K562 (cell line): ENCODE data around the gene CSTB. TPM values are rescaled to one million over a fixed set of nuclear protein-coding genes. Genes with fewer than 3 reads are reported as not detected.

Experiments
- CBFA2T3 ChIP-seq: fragments of 450-650 bp; IDR thresholded peaks from 2 replicates; pipeline ENCODE4 v1.6.1; 2017
- EGR1 ChIP-seq: fragments of 450-650 bp; conservative IDR thresholded peaks from 2 replicates; pipeline ENCODE4 v1.6.1; 2017; ENCODE audit warnings: mild to moderate bottlenecking
- FOXJ2 ChIP-seq: fragments of 200-800 bp; sonication (Bioruptor generic); IDR thresholded peaks from 2 replicates; pipeline ENCODE4 v1.6.1; 2016; ENCODE audit warnings: missing genetic modification characterization, missing compliant biosample characterization
- KHSRP ChIP-seq: fragments of 450-650 bp; IDR thresholded peaks from 2 replicates; pipeline ENCODE4 v1.6.1; 2017
- L3MBTL2 ChIP-seq: fragments of 450-650 bp; IDR thresholded peaks from 2 replicates; pipeline ENCODE4 v1.6.1; 2016; ENCODE audit warnings: mild to moderate bottlenecking, moderate library complexity
- NFIC ChIP-seq: fragments of 450-650 bp; IDR thresholded peaks from 2 replicates; pipeline ENCODE4 v1.6.1; 2017; ENCODE audit warnings: mild to moderate bottlenecking, inconsistent platforms
- THRA ChIP-seq: fragments of 450-650 bp; IDR thresholded peaks from 2 replicates; pipeline ENCODE4 v1.6.1; 2017; ENCODE audit warnings: mild to moderate bottlenecking, moderate library complexity
- ZBTB7A ChIP-seq: IDR thresholded peaks from 2 replicates; pipeline ENCODE4 v1.6.1; 2011; ENCODE audit warnings: low read depth, mild to moderate bottlenecking, low read length, moderate library complexity, borderline replicate concordance; ENCODE audit not compliant: control insufficient read depth
- ZNF124 ChIP-seq: sonication (generic); formaldehyde crosslinking; IDR thresholded peaks from 2 replicates; pipeline ENCODE4 v1.8.1; 2022; ENCODE audit warnings: missing genetic modification reagents
- ZNF133 ChIP-seq: fragments of 250-450 bp; sonication (Bioruptor Pico); IDR thresholded peaks from 2 replicates; pipeline ENCODE4 v1.4.0; 2020; ENCODE audit warnings: mild to moderate bottlenecking
- ZNF212 ChIP-seq: fragments of 450-650 bp; formaldehyde crosslinking; IDR thresholded peaks from 2 replicates; pipeline ENCODE4 v1.4.0; 2020; ENCODE audit warnings: mild to moderate bottlenecking
- ZNF239 ChIP-seq: fragments of 250-450 bp; sonication (Bioruptor Pico); IDR thresholded peaks from 2 replicates; pipeline ENCODE4 v1.4.0; 2020; ENCODE audit warnings: mild to moderate bottlenecking
- ZSCAN32 ChIP-seq: fragments of 450-650 bp; formaldehyde crosslinking; IDR thresholded peaks from 2 replicates; pipeline ENCODE4 v1.4.0; 2020; ENCODE audit warnings: mild to moderate bottlenecking, moderate library complexity
- polyA plus RNA-seq, 8 experiments: library from polyadenylated mRNA; depleted of rRNA in 4 of 8; stranded (reverse) in 5 of 8; unstranded in 3 of 8; fragments of >200 nt; fragmentation: Nextera tagmentation in 2 of 8; fragmentation: Illumina TruSeq in 1 of 8; extraction: Ambion mirVana in 2 of 8; extraction: Trizol in 1 of 8; gene quantifications; 2 replicates each; pipeline versions ENCODE4 v1.2.1 to v1.2.3, GENCODE V29; 2011 to 2014; ENCODE audit warnings: inconsistent platforms in 1 of 8, missing spikeins in 1 of 8
- total RNA-seq, 7 experiments: library from RNA; depleted of rRNA in 6 of 7; stranded (reverse); fragments of >200 nt in 6 of 7; fragmentation: Illumina TruSeq in 2 of 7; extraction: Trizol in 2 of 7; gene quantifications; 2 replicates each; pipeline versions ENCODE4 v1.2.1 to v1.2.3, GENCODE V29; 2011 to 2021; ENCODE audit warnings: low replicate concordance in 1 of 7
- TF ChIP-seq, protein P1 (sequence below): fragments of 250-450 bp; sonication (Bioruptor Pico); IDR thresholded peaks from 2 replicates; pipeline ENCODE4 v1.5.0; 2021
- TF ChIP-seq, protein P2 (sequence below): sonication (generic); formaldehyde crosslinking; IDR thresholded peaks from 2 replicates; pipeline ENCODE4 v1.8.0; 2022; ENCODE audit warnings: mild to moderate bottlenecking, missing genetic modification reagents, borderline replicate concordance
- TF ChIP-seq, protein P3 (sequence below): sonication (generic); formaldehyde crosslinking; IDR thresholded peaks from 2 replicates; pipeline ENCODE4 v1.8.1; 2023; ENCODE audit warnings: mild to moderate bottlenecking, missing genetic modification reagents, moderate library complexity
- TF ChIP-seq, protein P4 (sequence below): sonication (generic); formaldehyde crosslinking; IDR thresholded peaks from 2 replicates; pipeline ENCODE4 v1.8.1; 2023; ENCODE audit warnings: missing genetic modification reagents, mild to moderate bottlenecking, borderline replicate concordance

Gene CSTB
- total and polyA plus RNA-seq, 9 of the 15 experiments (the other 6 are each of a cell fraction or from before 2014, with no cell fraction given) = 12.4 to 65.0 (median 31.7) TPM

DNA sequence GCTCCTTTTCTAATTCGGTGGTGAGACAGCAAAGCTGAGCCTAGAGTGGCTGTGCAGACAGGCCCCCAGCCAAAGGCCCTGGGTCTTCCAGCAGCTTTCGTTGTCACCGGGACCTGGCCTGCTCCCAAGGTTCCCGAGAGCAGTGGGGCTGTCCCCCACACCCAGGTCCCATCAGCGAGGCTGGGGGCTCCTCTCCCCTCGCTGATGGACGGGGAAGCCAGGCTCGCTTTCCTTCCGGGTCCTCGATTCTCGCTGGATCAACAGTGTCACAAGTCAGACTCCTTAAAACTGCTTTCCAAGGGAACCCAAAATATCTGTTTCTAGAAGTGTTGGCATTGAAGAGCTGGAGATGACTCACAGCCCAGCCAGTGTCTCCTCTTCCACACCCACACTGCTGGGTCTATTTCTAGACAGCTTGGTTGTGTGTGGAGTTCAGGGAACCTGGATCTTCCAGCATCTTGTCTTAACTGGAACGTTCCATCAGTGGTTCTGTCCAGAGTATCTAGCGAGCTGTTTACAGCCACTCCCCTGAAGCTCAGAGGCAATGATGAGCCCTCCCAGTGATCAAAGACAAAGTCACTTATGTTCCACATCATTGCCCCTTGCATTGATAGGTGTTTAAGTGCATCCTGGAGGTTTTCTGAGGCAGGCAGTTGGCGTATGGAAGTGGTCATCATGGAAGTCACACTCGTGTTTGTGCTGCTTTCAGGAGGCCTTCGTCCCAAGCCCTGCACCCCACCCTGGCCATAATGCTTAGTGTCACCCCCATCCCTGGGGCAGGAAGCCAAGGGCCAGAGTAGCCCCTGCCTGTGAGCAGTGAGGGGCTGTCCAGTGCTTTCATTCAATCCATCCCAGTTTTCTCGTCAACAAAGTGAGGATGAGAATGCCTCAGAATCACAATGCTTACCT, 48.5 kb upstream of the CSTB start (continued):
- TF ChIP-seq ZNF212 (no peak), NFIC (peak; percentile 84), L3MBTL2 (peak; percentile 22; the same call in 1 of the 2 replicates), ZNF239 (CRISPR knock-in tag) (no peak), ZBTB7A (peak; percentile 28; the same call in 1 of the 2 replicates), EGR1 (peak; percentile 42), ZNF124 (no peak), ZNF133 (CRISPR knock-in tag) (0 out of 2 replicates have a peak, but pooled peaks have one; percentile 8), CBFA2T3 (peak; percentile 38; the same call in 1 of the 2 replicates), THRA (no peak), ZSCAN32 (CRISPR knock-in tag) (no peak), KHSRP (no peak), FOXJ2 (tag) (no peak)
- TF ChIP-seq, protein P1, sequence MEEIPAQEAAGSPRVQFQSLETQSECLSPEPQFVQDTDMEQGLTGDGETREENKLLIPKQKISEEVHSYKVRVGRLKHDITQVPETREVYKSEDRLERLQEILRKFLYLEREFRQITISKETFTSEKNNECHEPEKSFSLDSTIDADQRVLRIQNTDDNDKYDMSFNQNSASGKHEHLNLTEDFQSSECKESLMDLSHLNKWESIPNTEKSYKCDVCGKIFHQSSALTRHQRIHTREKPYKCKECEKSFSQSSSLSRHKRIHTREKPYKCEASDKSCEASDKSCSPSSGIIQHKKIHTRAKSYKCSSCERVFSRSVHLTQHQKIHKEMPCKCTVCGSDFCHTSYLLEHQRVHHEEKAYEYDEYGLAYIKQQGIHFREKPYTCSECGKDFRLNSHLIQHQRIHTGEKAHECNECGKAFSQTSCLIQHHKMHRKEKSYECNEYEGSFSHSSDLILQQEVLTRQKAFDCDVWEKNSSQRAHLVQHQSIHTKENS (CRISPR knock-in tag) = no peak
- TF ChIP-seq, protein P2, sequence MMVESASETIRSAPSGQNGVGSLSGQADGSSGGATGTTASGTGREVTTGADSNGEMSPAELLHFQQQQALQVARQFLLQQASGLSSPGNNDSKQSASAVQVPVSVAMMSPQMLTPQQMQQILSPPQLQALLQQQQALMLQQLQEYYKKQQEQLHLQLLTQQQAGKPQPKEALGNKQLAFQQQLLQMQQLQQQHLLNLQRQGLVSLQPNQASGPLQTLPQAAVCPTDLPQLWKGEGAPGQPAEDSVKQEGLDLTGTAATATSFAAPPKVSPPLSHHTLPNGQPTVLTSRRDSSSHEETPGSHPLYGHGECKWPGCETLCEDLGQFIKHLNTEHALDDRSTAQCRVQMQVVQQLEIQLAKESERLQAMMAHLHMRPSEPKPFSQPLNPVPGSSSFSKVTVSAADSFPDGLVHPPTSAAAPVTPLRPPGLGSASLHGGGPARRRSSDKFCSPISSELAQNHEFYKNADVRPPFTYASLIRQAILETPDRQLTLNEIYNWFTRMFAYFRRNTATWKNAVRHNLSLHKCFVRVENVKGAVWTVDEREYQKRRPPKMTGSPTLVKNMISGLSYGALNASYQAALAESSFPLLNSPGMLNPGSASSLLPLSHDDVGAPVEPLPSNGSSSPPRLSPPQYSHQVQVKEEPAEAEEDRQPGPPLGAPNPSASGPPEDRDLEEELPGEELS (CRISPR knock-in tag) = no peak
- TF ChIP-seq, protein P3, sequence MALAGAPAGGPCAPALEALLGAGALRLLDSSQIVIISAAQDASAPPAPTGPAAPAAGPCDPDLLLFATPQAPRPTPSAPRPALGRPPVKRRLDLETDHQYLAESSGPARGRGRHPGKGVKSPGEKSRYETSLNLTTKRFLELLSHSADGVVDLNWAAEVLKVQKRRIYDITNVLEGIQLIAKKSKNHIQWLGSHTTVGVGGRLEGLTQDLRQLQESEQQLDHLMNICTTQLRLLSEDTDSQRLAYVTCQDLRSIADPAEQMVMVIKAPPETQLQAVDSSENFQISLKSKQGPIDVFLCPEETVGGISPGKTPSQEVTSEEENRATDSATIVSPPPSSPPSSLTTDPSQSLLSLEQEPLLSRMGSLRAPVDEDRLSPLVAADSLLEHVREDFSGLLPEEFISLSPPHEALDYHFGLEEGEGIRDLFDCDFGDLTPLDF (CRISPR knock-in tag) = no peak
- TF ChIP-seq, protein P4, sequence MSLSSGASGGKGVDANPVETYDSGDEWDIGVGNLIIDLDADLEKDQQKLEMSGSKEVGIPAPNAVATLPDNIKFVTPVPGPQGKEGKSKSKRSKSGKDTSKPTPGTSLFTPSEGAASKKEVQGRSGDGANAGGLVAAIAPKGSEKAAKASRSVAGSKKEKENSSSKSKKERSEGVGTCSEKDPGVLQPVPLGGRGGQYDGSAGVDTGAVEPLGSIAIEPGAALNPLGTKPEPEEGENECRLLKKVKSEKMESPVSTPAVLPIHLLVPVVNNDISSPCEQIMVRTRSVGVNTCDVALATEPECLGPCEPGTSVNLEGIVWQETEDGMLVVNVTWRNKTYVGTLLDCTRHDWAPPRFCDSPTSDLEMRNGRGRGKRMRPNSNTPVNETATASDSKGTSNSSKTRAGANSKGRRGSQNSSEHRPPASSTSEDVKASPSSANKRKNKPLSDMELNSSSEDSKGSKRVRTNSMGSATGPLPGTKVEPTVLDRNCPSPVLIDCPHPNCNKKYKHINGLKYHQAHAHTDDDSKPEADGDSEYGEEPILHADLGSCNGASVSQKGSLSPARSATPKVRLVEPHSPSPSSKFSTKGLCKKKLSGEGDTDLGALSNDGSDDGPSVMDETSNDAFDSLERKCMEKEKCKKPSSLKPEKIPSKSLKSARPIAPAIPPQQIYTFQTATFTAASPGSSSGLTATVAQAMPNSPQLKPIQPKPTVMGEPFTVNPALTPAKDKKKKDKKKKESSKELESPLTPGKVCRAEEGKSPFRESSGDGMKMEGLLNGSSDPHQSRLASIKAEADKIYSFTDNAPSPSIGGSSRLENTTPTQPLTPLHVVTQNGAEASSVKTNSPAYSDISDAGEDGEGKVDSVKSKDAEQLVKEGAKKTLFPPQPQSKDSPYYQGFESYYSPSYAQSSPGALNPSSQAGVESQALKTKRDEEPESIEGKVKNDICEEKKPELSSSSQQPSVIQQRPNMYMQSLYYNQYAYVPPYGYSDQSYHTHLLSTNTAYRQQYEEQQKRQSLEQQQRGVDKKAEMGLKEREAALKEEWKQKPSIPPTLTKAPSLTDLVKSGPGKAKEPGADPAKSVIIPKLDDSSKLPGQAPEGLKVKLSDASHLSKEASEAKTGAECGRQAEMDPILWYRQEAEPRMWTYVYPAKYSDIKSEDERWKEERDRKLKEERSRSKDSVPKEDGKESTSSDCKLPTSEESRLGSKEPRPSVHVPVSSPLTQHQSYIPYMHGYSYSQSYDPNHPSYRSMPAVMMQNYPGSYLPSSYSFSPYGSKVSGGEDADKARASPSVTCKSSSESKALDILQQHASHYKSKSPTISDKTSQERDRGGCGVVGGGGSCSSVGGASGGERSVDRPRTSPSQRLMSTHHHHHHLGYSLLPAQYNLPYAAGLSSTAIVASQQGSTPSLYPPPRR (CRISPR knock-in tag) = no peak
